Endothelial cell of umbilical vein (primary cell): Measurements from ENCODE around the gene SLC8A1. TPM values are rescaled to one million over a fixed set of nuclear protein-coding genes. Genes with fewer than 3 reads are reported as not detected.

ENCODE experiments used
- BruUV-seq: library from RNA; stranded (reverse); fragments of 400-500 nt; replicated peaks from 2 replicates; lab custom pipeline; 2021; lab: Mats Ljungman, UMichigan
- CTCF ChIA-PET: fragments of 300-600, 350-600 bp; sonication (Branson Sonifier 250); formaldehyde crosslinking; loops from one replicate; lab custom pipeline; 2021; ENCODE audit warnings: antibody characterized with exemption, inconsistent platforms; lab: Charles Lee
- POLR2A ChIA-PET: fragments of 300-600, 350-600 bp; sonication (Branson Sonifier 250); formaldehyde crosslinking; loops from one replicate; lab custom pipeline; 2021; ENCODE audit warnings: antibody characterized with exemption, inconsistent platforms; lab: Charles Lee
- DNase-seq: peaks from one replicate; pipeline ENCODE4 v3.0.0-alpha.2; 2011; ENCODE audit warnings: low read depth, low spot score
- FAIRE-seq: peaks from 2 replicates; lab custom pipeline; 2011; peaks lifted over from hg19 to GRCh38; lab: Jason Lieb, UNC
- H2AFZ ChIP-seq: 2 replicates; pipeline ENCODE4 v1.6.0; 2012; ENCODE audit warnings: low read depth, low read length, control low read depth, inconsistent platforms
- H3K27ac ChIP-seq: 2 replicates; pipeline ENCODE4 v1.5.1; 2011; ENCODE audit warnings: low read depth, mild to moderate bottlenecking, control low read depth, low read length, moderate library complexity; ENCODE audit not compliant: insufficient read depth
- H3K27me3 ChIP-seq, 2 experiments: 2 replicates each; pipeline versions ENCODE4 v1.6.0 to v1.6.1; 2011; ENCODE audit warnings: low read length in 2 of 2, mixed read lengths in 1 of 2; ENCODE audit not compliant: control insufficient read depth in 2 of 2, insufficient read depth in 2 of 2
- H3K36me3 ChIP-seq, 2 experiments: 2 replicates in 1 of 2; 3 replicates in 1 of 2; pipeline ENCODE4 v1.5.1; 2011; ENCODE audit warnings: low read length in 2 of 2, mild to moderate bottlenecking in 1 of 2, moderate library complexity in 1 of 2; ENCODE audit not compliant: control insufficient read depth in 2 of 2, insufficient read depth in 2 of 2; ENCODE audit errors: extremely low read depth in 1 of 2
- H3K4me1 ChIP-seq: 3 replicates; pipeline ENCODE4 v1.5.1; 2011; ENCODE audit warnings: mild to moderate bottlenecking, low read length; ENCODE audit not compliant: control insufficient read depth, insufficient read depth; ENCODE audit errors: extremely low read depth
- H3K4me2 ChIP-seq: 2 replicates; pipeline ENCODE4 v1.6.1; 2011; ENCODE audit warnings: low read length, control low read depth, mixed read lengths; ENCODE audit not compliant: insufficient read depth
- H3K4me3 ChIP-seq, 3 experiments: fragments of 200-600 bp in 1 of 3; sonication (generic), shearing (Covaris generic) in 1 of 3; replicated peaks in 1 of 3; 2 replicates each; pipeline ENCODE4 v1.5.1; 2011 to 2016; ENCODE audit warnings: control low read depth in 3 of 3, low read length in 3 of 3, mild to moderate bottlenecking in 2 of 3, inconsistent platforms in 1 of 3, low read depth in 1 of 3, moderate library complexity in 1 of 3; ENCODE audit not compliant: insufficient read depth in 1 of 3
- H3K79me2 ChIP-seq: 2 replicates; pipeline ENCODE4 v1.6.0; 2012; ENCODE audit warnings: low read length, inconsistent platforms; ENCODE audit not compliant: control insufficient read depth, insufficient read depth
- H3K9ac ChIP-seq: replicated peaks from 2 replicates; pipeline ENCODE3; 2011; ENCODE audit warnings: low read length, control low read depth; ENCODE audit not compliant: insufficient read depth; ENCODE audit errors: extremely low read depth
- H3K9me1 ChIP-seq: replicated peaks from 3 replicates; pipeline ENCODE4 v1.6.0; 2011; ENCODE audit warnings: mild to moderate bottlenecking, low read length; ENCODE audit not compliant: control insufficient read depth, insufficient read depth; ENCODE audit errors: extremely low read depth
- H3K9me3 ChIP-seq: replicated peaks from 2 replicates; pipeline ENCODE4 v1.5.1; 2012; ENCODE audit warnings: low read length, inconsistent platforms; ENCODE audit not compliant: control insufficient read depth, insufficient read depth
- H4K20me1 ChIP-seq: replicated peaks from 2 replicates; pipeline ENCODE3; 2011; ENCODE audit warnings: mild to moderate bottlenecking, low read length; ENCODE audit not compliant: control insufficient read depth, insufficient read depth; ENCODE audit errors: extremely low read depth
- CTCF ChIP-seq, 2 donors: IDR thresholded peaks; 1 replicate in 1 of 2; 2 replicates in 1 of 2; pipeline ENCODE4 v1.5.1; 2011; ENCODE audit warnings: low read length in 2 of 2, mild to moderate bottlenecking in 2 of 2, moderate library complexity in 2 of 2, control low read depth in 1 of 2, inconsistent platforms in 1 of 2, low read depth in 1 of 2; ENCODE audit not compliant: insufficient read depth in 1 of 2; ENCODE audit errors: extremely low read depth in 1 of 2
- EZH2 ChIP-seq: IDR thresholded peaks from 2 replicates; pipeline ENCODE4 v1.6.1; 2012; ENCODE audit warnings: borderline replicate concordance, low read depth, mild to moderate bottlenecking, moderate library complexity, low read length, inconsistent platforms; ENCODE audit not compliant: severe bottlenecking
- FOS ChIP-seq: IDR thresholded peaks from 2 replicates; pipeline ENCODE4 v1.6.1; 2011; ENCODE audit warnings: mild to moderate bottlenecking, low read length, moderate library complexity, borderline replicate concordance; ENCODE audit not compliant: insufficient read depth
- GATA2 ChIP-seq: IDR thresholded peaks from 2 replicates; pipeline ENCODE4 v1.7.0; 2011; ENCODE audit warnings: low read depth, mild to moderate bottlenecking, moderate library complexity, mixed read lengths, low read length; ENCODE audit not compliant: insufficient read length, insufficient read depth
- JUN ChIP-seq: IDR thresholded peaks from 2 replicates; pipeline ENCODE4 v1.6.1; 2011; ENCODE audit warnings: borderline replicate concordance, low read depth; ENCODE audit not compliant: insufficient read length, insufficient read depth
- MAX ChIP-seq: IDR thresholded peaks from 2 replicates; pipeline ENCODE4 v1.6.1; 2011; ENCODE audit not compliant: insufficient read depth, insufficient read length
- MYC ChIP-seq: IDR thresholded peaks from one replicate; pipeline ENCODE4 v1.6.1; 2011; ENCODE audit warnings: mild to moderate bottlenecking, low read depth, low read length
- POLR2A ChIP-seq: IDR thresholded peaks from 2 replicates; pipeline ENCODE4 v1.6.1; 2012; ENCODE audit warnings: low read depth, mild to moderate bottlenecking, control low read depth, low read length
- POLR2AphosphoS5 ChIP-seq: IDR thresholded peaks from 2 replicates; pipeline ENCODE4 v1.6.1; 2012; ENCODE audit warnings: low read depth, mild to moderate bottlenecking, control low read depth, low read length, moderate library complexity; ENCODE audit not compliant: insufficient read depth
- dilution Hi-C: fragments of 300-500 bp; cut with MboI; formaldehyde crosslinking; loops from one replicate; pipeline ENCODE4 v1.15.0; 2019; ENCODE audit warnings: low sequenced_read_pairs; ENCODE audit not compliant: extremely low pct_ligation_motif_present
- intact Hi-C: fragments of 100-400 bp; cut with micrococcal nuclease; formaldehyde crosslinking; loops from one replicate; pipeline ENCODE4 v1.10.0; 2022
- polyA plus RNA-seq, 4 experiments: library from polyadenylated mRNA; depleted of rRNA in 3 of 4; stranded (reverse) in 3 of 4; unstranded in 1 of 4; fragments of >200 nt; gene quantifications; 2 replicates each; pipeline versions ENCODE4 v1.2.1 to v1.2.3, GENCODE V29; 2011 to 2012; ENCODE audit warnings: missing spikeins in 1 of 4
- total RNA-seq: library from RNA; stranded (reverse); gene quantifications from 2 replicates; pipeline ENCODE4 v1.2.3, GENCODE V29; 2021

The SLC8A1 gene
- total and polyA plus RNA-seq, 2 donors (not counting 3 experiments of a cell fraction or from before 2014, with no cell fraction given) = 0.19 to 1.8 TPM

GRCh38 chr2:40420478-40420877 is 31.4 kb downstream of the SLC8A1 start:
- Histone ChIP-seq H3K36me3 (no peaks in the 10 kb centered on the region), H2AFZ (no peak overlapping the region), H3K4me2 (no peak overlapping the region), H3K4me1 (no peaks in the 10 kb centered on the region), H3K9me1 (no peaks in the 10 kb centered on the region), H3K9ac (no peak overlapping the region), H3K9me3 (no peaks in the 10 kb centered on the region), H3K4me3 (no peak overlapping the region), H3K27me3 (no peaks in the 10 kb centered on the region), H3K27ac (no peak overlapping the region), H3K79me2 (no peaks in the 10 kb centered on the region), H4K20me1 (no peaks in the 10 kb centered on the region)
- DNase-seq = no peak
- FAIRE-seq = no peak
- intact Hi-C loops = no loop called here
- TF ChIP-seq EZH2 (no peak), FOS (no peak), GATA2 (no peak), POLR2A (no peak), MAX (no peak), MYC (no peak), CTCF (IDR thresholded peaks at IDR 0.05; ENCODE audit: extremely low read depth in 1 of 2, insufficient read depth in 1 of 2, low read depth in 1 of 2, low read length in 2 of 2) (no peak), JUN (no peak), POLR2AphosphoS5 (no peak)
- CTCF ChIA-PET = interaction anchor here (0.8 kb wide), 1 partner anchor 67 kb away, joined by 3 read pairs; no protein-coding TSS in a partner anchor
- BruUV-seq = no TSS peak
- POLR2A ChIA-PET = no interaction called here
- dilution Hi-C loops = no loop called here
